Natural killer cell treated with Interleukin-12 subunit alpha and Interleukin-12 subunit beta and Interleukin-15 and Interleukin-18, amount 100 ng/mL, for 72 hours (primary cell): Measurements from ENCODE around the gene OGFRL1. TPM values are rescaled to one million over a fixed set of nuclear protein-coding genes. Genes with fewer than 3 reads are reported as not detected.

ENCODE experiments used
- ATAC-seq, 2 donors: fragments of 150-1000 bp; cut with Tn5 transposase in 1 of 2; sonication (Bioruptor Pico), chemical (Tn5 transposase) in 1 of 2; 2 replicates each; pipeline ENCODE4 v1.10.0; 2021
- DNase-seq: peaks from one replicate; pipeline ENCODE4 v3.0.0; 2022; ENCODE audit warnings: low spot score
- H3K27ac Mint-ChIP-seq, 2 donors: 1 replicate in 1 of 2; 2 replicates in 1 of 2; pipeline ENCODE4 v1.8.0; 2022; ENCODE audit warnings: mixed read lengths in 2 of 2, mild to moderate bottlenecking in 1 of 2, moderate library complexity in 1 of 2
- H3K27me3 Mint-ChIP-seq, 2 donors: 1 replicate in 1 of 2; 2 replicates in 1 of 2; pipeline ENCODE4 v1.8.0; 2022; ENCODE audit warnings: mixed read lengths in 2 of 2
- H3K36me3 Mint-ChIP-seq: one replicate; pipeline ENCODE4 v1.8.0; 2022; ENCODE audit warnings: mixed read lengths
- H3K4me1 Mint-ChIP-seq, 2 donors: 1 replicate in 1 of 2; 2 replicates in 1 of 2; pipeline ENCODE4 v1.8.0; 2022; ENCODE audit warnings: low read depth in 2 of 2, mixed read lengths in 2 of 2, mild to moderate bottlenecking in 1 of 2
- H3K4me3 Mint-ChIP-seq: one replicate; pipeline ENCODE4 v1.8.0; 2022; ENCODE audit warnings: mixed read lengths
- H3K9me3 Mint-ChIP-seq: 2 replicates; pipeline ENCODE4 v1.8.0; 2022; ENCODE audit warnings: mixed read lengths
- total RNA-seq, 2 donors: library from RNA; stranded (reverse); gene quantifications; one replicate each; pipeline ENCODE4 v1.2.3, GENCODE V29; 2022

The OGFRL1 gene
- 1 to 10 TPM; 9.0 to 9.1 TPM for total RNA-seq

GRCh38 chr6:71288228-71289038, at the start of gene OGFRL1:
OGFRL1 (plus strand) TSS chr6:71288811; CDS start chr6:71288937, 126 bp downstream.
- Mint-ChIP-seq H3K27ac (peak within 1 kb of the TSS; percentile 63 to 84), H3K4me1 (peaks cover 37 to 49% of the 10 kb centered on the region in 2 donors), H3K27me3 (no peaks in the 10 kb centered on the region), H3K36me3 (peaks cover 1% of the 10 kb centered on the region), H3K9me3 (no peaks in the 10 kb centered on the region), H3K4me3 (peak within 1 kb of the TSS; percentile 86)
- ATAC-seq (peak; percentile 92 to 95), DNase-seq (peak; percentile 82)

GRCh38 chr6:71239694-71240093, 48.9 kb upstream of the OGFRL1 start:
- no peak overlapping the region for H3K27ac Mint-ChIP-seq
- ATAC-seq, result no peak

GRCh38 chr6:71245265-71246049, 43.2 kb upstream of the OGFRL1 start:
- Mint-ChIP-seq H3K36me3 (no peaks in the 10 kb centered on the region), H3K27me3 (peaks cover 13 to 21% of the 10 kb centered on the region in 2 donors), H3K4me1 (peaks cover 11 to 12% of the 10 kb centered on the region in 2 donors), H3K9me3 (no peaks in the 10 kb centered on the region), H3K4me3 (no peak overlapping the region), H3K27ac (no peak overlapping the region)
- no peak for ATAC-seq
- DNase-seq, result no peak

More at GRCh38 chr6:71239694-71240093, 48.9 kb upstream of the OGFRL1 start:
- no peak overlapping the region for H3K4me3 Mint-ChIP-seq
- no peaks in the 10 kb centered on the region for H3K36me3 Mint-ChIP-seq
- DNase-seq, result no peak
- no peaks in the 10 kb centered on the region for H3K9me3 Mint-ChIP-seq
- peaks cover 22 to 38% of the 10 kb centered on the region in 2 donors for H3K27me3 Mint-ChIP-seq
- no peaks in the 10 kb centered on the region for H3K4me1 Mint-ChIP-seq

- H3K4me1 Mint-ChIP-seq, result peaks cover 16 to 19% of the 10 kb centered on the region in 2 donors
- no peaks in the 10 kb centered on the region for H3K36me3 Mint-ChIP-seq
- no peak for ATAC-seq
- no peak overlapping the region for H3K4me3 Mint-ChIP-seq
- no peaks in the 10 kb centered on the region for H3K9me3 Mint-ChIP-seq
- H3K27ac Mint-ChIP-seq, result peak overlapping the region in 1 of 2 donors; percentile 3
- DNase-seq, result no peak
- peaks cover 8 to 13% of the 10 kb centered on the region in 2 donors for H3K27me3 Mint-ChIP-seq
Measured at GRCh38 chr6:71246596-71246995, 42.0 kb upstream of the OGFRL1 start.

- H3K9me3 Mint-ChIP-seq, result no peaks in the 10 kb centered on the region
- DNase-seq, result no peak
- H3K27ac Mint-ChIP-seq, result peak overlapping the region in 1 of 2 donors; percentile 19
- no peak overlapping the region for H3K4me3 Mint-ChIP-seq
- no peaks in the 10 kb centered on the region for H3K36me3 Mint-ChIP-seq
- peaks cover 14 to 26% of the 10 kb centered on the region in 2 donors for H3K27me3 Mint-ChIP-seq
- H3K4me1 Mint-ChIP-seq, result peaks cover 16 to 19% of the 10 kb centered on the region in 2 donors
- peak; percentile 84 to 85 for ATAC-seq
Measured at GRCh38 chr6:71248306-71248765, 40.3 kb upstream of the OGFRL1 start.

- DNase-seq (no peak), ATAC-seq (no peak)
- Mint-ChIP-seq H3K36me3 (no peaks in the 10 kb centered on the region), H3K4me3 (no peak overlapping the region), H3K27ac (peak overlapping the region in 1 of 2 donors; percentile 19), H3K27me3 (peaks cover 14 to 26% of the 10 kb centered on the region in 2 donors), H3K9me3 (no peaks in the 10 kb centered on the region), H3K4me1 (peaks cover 16 to 19% of the 10 kb centered on the region in 2 donors)
Measured at GRCh38 chr6:71248878-71249544, 39.6 kb upstream of the OGFRL1 start.

GRCh38 chr6:71250099-71250602, 38.5 kb upstream of the OGFRL1 start:
- peak overlapping the region; percentile 52 for H3K4me3 Mint-ChIP-seq
- peaks cover 17 to 33% of the 10 kb centered on the region in 2 donors for H3K27me3 Mint-ChIP-seq
- ATAC-seq, result peak in 1 of 2 donors; percentile 70
- no peaks in the 10 kb centered on the region for H3K36me3 Mint-ChIP-seq
- no peak for DNase-seq
- H3K4me1 Mint-ChIP-seq, result peaks cover 16 to 19% of the 10 kb centered on the region in 2 donors
- H3K9me3 Mint-ChIP-seq, result no peaks in the 10 kb centered on the region
- H3K27ac Mint-ChIP-seq, result peak overlapping the region; percentile 62 to 76

- Mint-ChIP-seq H3K36me3 (no peaks in the 10 kb centered on the region), H3K9me3 (no peaks in the 10 kb centered on the region), H3K4me1 (peaks cover 16 to 19% of the 10 kb centered on the region in 2 donors), H3K27me3 (peaks cover 22 to 45% of the 10 kb centered on the region in 2 donors), H3K4me3 (no peak overlapping the region), H3K27ac (no peak overlapping the region)
- ATAC-seq (no peak), DNase-seq (no peak)
Measured at GRCh38 chr6:71252410-71252809, 36.2 kb upstream of the OGFRL1 start.

- H3K27me3 Mint-ChIP-seq, result peaks cover 22 to 45% of the 10 kb centered on the region in 2 donors
- no peak overlapping the region for H3K4me3 Mint-ChIP-seq
- peaks cover 16 to 19% of the 10 kb centered on the region in 2 donors for H3K4me1 Mint-ChIP-seq
- H3K27ac Mint-ChIP-seq, result no peak overlapping the region
- no peaks in the 10 kb centered on the region for H3K36me3 Mint-ChIP-seq
- DNase-seq, result no peak
- no peak for ATAC-seq
- no peaks in the 10 kb centered on the region for H3K9me3 Mint-ChIP-seq
Measured at GRCh38 chr6:71252960-71253359, 35.7 kb upstream of the OGFRL1 start.

- no peaks in the 10 kb centered on the region for H3K36me3 Mint-ChIP-seq
- peaks cover 11 to 13% of the 10 kb centered on the region in 2 donors for H3K4me1 Mint-ChIP-seq
- H3K9me3 Mint-ChIP-seq, result no peaks in the 10 kb centered on the region
Measured at GRCh38 chr6:71254323-71254722, 34.3 kb upstream of the OGFRL1 start.

GRCh38 chr6:71258078-71258866, 30.3 kb upstream of the OGFRL1 start:
- Mint-ChIP-seq H3K27me3 (peaks cover 18 to 40% of the 10 kb centered on the region in 2 donors), H3K9me3 (no peaks in the 10 kb centered on the region), H3K36me3 (no peaks in the 10 kb centered on the region), H3K4me1 (no peaks in the 10 kb centered on the region), H3K4me3 (no peak overlapping the region), H3K27ac (no peak overlapping the region)
- ATAC-seq, result no peak
- no peak for DNase-seq

More at GRCh38 chr6:71254323-71254722, 34.3 kb upstream of the OGFRL1 start:
- Mint-ChIP-seq H3K27me3 (peaks cover 22 to 45% of the 10 kb centered on the region in 2 donors), H3K27ac (no peak overlapping the region), H3K4me3 (no peak overlapping the region)
- ATAC-seq, result no peak
- DNase-seq, result no peak

- Mint-ChIP-seq H3K4me3 (no peak overlapping the region), H3K36me3 (no peaks in the 10 kb centered on the region), H3K4me1 (no peaks in the 10 kb centered on the region), H3K9me3 (no peaks in the 10 kb centered on the region), H3K27me3 (peaks cover 18 to 42% of the 10 kb centered on the region in 2 donors), H3K27ac (no peak overlapping the region)
- DNase-seq (no peak), ATAC-seq (no peak)
Measured at GRCh38 chr6:71259888-71260604, 28.6 kb upstream of the OGFRL1 start.
